Activated effector memory CD4-positive, alpha-beta T cell treated with Interleukin-2 at 50 U/mL for 16 hours (primary cell): Measurements from ENCODE around the gene GRHL3.

Experiments used
- DNase-seq: peaks from one replicate; pipeline ENCODE4 v3.0.0-alpha.2; 2020

Gene GRHL3

GRCh38 chr1:24293392-24294227 is 25.5 kb upstream of the GRHL3 start:
- DNase-seq: no peak

GRCh38 chr1:24294228-24294672 is 24.9 kb upstream of the GRHL3 start:
- no peak for DNase-seq

GRCh38 chr1:24294716-24295371 is 24.3 kb upstream of the GRHL3 start:
- no peak for DNase-seq

GRCh38 chr1:24295535-24295934 is 23.6 kb upstream of the GRHL3 start:
- no peak for DNase-seq

- no peak for DNase-seq
These were observed 21.8 kb upstream of the GRHL3 start for GRCh38 chr1:24297187-24297851.

GRCh38 chr1:24297852-24298232 is 21.3 kb upstream of the GRHL3 start:
- DNase-seq: no peak

- DNase-seq: no peak
These were observed 20.6 kb upstream of the GRHL3 start for GRCh38 chr1:24298606-24299005.

- DNase-seq: no peak
These were observed 19.3 kb upstream of the GRHL3 start for GRCh38 chr1:24299901-24300300.

GRCh38 chr1:24300971-24301784 is 18.0 kb upstream of the GRHL3 start:
- no peak for DNase-seq

GRCh38 chr1:24301785-24302175 is 17.4 kb upstream of the GRHL3 start:
- DNase-seq: no peak

GRCh38 chr1:24302209-24302611 is 16.9 kb upstream of the GRHL3 start:
- DNase-seq: no peak

GRCh38 chr1:24303600-24303999 is 15.6 kb upstream of the GRHL3 start:
- DNase-seq: no peak

GRCh38 chr1:24304763-24305162 is 14.4 kb upstream of the GRHL3 start:
- DNase-seq: no peak

- DNase-seq: no peak
These were observed 10.7 kb upstream of the GRHL3 start for GRCh38 chr1:24308365-24309015.

GRCh38 chr1:24309762-24310485 is 9.2 kb upstream of the GRHL3 start:
- DNase-seq: no peak

- no peak for DNase-seq
These were observed 7.9 kb upstream of the GRHL3 start for GRCh38 chr1:24311234-24311633.

GRCh38 chr1:24311741-24312140 is 7.4 kb upstream of the GRHL3 start:
- no peak for DNase-seq

GRCh38 chr1:24315391-24315790 is 3.8 kb upstream of the GRHL3 start:
- no peak for DNase-seq

- DNase-seq: no peak
These were observed 2.5 kb upstream of the GRHL3 start for GRCh38 chr1:24316645-24317044.

GRCh38 chr1:24317081-24317480 is 2.1 kb upstream of the GRHL3 start:
- DNase-seq: no peak

- no peak for DNase-seq
These were observed 1.1 kb upstream of the GRHL3 start for GRCh38 chr1:24317956-24318614.
